D341Med (cell line): ENCODE measurements around the gene SPACDR.
A peak's percentile ranks its signal among the peaks of the same experiment; 100 is the strongest.
"Not testable (repeated sequence)": the region's sequence is repeated elsewhere in the genome, so short reads cannot be mapped to it uniquely, and the experiment has no call there.

ENCODE experiments used
- DNase-seq: peaks from one replicate; pipeline ENCODE4 v3.0.0; 2012; ENCODE audit warnings: low spot score

SPACDR gene

DNA sequence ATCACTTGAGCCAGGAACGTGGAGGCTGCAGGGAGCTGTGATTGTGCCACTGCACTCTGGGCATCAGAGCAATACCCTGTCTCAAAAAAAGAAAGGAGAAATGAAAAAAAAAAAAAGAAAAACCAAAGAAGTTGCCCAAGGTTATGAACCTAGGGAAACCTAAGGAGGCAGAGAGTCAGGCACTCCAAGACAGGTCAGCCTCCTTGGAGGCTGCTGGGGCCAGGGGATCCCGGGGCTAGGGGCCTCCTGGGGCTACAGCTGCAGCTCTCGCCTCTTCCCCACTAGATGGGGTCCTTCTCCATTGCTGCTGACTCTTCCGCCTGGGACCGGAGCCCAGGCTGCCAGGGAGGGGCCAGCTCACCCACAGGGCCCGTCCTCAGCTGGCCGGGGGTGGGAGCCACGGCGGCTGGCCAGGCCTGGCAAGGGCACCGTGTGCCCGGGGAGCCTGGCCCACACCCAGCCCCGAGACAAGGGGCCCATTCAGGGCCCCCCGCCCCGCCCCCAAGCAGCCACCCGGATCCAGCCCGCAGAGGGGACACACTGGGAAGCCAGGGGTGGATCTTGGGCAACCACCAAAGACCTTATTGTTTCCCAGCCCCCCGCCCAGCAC, 1.7 kb upstream of the SPACDR start:
- peak; percentile 86 for DNase-seq

DNA sequence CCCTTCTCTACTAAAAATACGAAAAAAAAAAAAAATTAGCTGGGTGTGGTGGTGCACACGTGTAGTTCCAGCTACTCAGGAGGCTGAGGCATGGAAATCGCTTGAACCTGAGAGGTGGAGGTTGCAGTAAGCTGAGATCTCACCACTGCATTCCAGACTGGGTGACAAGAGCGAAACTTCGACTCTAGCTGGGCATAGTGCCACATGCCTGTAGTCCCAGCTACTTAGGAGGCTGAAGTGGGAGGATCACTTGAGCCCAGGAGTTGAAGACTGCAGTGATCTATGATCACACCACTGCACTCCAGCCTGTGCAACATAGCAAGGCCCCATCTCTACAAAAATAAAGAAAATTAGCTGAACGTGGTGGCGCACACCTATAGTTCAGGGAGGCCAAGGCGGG, 1.2 kb upstream of the SPACDR start:
- no peak for DNase-seq

DNA sequence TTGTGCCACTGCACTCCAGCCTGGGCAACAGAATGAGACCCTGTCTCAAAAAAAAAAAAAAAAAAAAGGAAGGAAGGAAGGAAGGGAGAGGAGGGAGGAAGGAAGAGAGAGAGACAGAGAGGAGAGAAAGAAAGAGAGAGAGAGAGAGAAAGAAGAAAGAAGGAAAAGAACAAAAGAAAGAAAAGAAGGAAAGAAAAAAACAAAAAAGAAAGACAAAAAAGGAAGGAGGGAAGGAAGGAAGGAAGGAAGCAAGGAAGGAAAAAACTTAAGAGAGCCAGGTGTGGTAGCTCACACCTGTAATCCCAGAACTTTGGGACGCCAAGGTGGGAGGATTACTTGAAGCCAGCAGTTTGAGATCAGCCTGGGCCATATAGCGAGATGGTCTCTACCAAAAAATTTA, 731 bp upstream of the SPACDR start:
- no peak for DNase-seq

DNA sequence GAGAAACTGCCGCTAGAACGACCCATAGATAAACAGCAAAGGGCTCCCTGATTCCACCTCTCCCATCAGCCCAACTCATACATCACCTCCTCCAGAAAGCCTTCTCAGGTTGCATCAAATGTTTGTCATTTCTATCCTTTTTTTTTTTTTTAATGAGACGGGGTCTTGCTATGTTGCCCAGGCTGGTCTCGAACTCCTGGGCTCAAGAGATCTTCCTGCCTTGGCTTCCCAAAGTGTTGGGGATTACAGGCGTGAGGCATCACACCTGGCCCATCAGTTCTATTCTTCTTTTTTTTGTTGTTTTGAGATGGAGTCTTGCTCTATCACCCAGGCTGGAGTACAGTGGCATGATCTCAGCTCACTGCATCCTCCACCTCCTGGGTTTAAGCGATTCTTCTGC, 7.0 kb downstream of the SPACDR start:
- no peak for DNase-seq

DNA sequence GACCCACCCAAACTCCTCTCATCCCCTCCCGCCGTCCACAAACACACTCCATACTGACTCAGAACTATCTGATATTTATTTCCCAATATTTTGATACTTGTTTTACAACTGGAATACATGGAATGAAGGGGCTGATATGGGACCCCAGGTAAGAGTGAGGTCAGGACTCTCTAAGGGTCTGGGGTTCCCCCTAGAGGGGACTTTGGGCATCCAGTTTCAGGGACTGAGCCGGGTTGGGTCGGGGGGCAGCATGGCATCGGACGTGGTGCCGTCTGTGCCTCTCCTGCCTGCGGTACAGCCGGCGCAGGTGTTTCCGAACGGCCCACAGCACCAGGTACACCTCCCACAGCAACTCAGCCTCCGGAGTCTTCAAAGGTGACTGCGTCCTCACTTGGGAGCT, 7.5 kb downstream of the SPACDR start:
- no peak for DNase-seq

DNA sequence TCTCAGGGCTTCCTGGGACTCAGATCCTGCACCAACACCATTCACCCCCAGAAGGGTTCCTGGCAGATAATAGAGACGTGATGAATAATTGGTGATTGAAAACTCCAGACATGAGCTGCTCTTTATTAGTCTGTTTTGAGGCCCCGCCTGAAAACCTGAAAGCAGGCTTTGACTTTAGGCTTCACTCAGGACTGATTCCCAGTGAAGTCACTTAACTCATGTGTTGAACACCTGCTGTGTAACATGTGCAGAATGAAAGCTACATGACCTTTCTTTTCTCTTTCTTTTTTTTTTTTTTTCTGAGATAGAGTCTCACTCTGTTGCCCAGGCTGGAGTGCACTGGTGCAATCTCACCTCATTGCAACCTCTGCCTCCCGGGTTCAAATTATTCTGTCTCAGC, 8.9 kb downstream of the SPACDR start:
- DNase-seq = no peak

DNA sequence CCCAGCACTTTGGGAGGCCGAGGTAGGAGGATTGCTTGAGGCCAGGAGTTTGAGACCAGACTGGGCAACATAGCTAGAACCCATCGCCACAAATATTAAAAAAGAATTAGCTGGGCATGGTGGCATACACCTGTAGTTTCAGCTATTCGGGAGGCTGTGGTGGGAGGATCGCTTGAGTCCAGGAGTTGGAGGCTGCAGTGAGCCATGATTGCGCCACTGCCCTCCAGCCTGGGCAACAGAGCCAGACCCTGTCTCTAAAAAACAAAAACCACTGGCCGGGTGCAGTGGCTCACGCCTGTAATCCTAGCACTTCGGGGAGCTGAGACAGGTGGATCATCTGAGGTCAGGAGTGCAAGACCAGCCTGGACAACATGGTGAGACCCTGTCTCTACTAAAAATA, 10.2 kb downstream of the SPACDR start:
- not testable (repeated sequence) for DNase-seq

DNA sequence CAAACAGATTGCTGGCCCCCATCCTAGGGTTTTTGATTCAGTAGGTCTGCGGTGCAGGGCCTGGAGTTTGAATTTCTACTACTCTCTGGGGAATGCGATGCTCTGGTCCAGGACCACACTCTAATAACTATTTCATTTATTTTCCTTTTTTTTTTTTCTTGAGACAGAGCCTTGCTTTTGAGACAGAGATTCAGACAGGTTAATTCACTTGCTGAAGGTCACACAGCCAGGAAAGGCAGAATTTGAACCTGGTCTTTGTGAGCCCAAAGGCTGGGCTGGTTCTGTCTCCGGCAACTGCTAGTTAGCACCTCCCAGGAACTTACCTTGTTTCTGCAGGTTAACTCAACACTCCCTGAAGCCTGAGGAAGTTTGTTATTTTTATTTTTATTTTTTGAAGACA, 11.5 kb downstream of the SPACDR start:
- no peak for DNase-seq

DNA sequence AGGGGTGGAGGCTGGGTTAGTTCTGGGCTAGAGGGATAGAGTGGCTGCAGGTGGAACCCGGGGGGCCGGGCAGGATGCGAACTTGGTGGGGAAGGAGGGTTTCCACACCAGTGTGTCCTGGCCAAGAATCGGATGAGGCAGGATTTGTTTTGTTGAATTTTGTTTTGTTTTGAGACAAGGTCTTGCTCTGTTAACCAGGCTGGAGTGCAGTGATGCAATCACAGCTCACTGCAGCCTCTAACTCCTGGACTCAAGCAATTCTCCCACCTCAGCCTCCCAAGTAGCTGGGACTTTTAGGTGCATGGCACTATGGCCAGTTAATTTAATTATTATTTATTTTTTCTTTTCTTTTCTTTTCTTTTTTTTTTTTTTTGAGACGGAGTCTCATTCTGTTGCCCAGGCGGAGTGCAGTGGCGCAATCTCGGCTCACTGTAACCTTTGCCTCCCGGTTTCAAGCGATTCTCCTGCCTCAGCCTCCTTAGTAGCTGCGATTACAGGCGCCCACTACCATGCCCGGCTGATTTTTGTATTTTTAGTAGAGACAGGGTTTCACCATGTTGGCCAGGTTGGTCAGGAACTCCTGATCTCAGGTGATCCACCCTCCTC, 14.8 kb downstream of the SPACDR start:
- DNase-seq = no peak

DNA sequence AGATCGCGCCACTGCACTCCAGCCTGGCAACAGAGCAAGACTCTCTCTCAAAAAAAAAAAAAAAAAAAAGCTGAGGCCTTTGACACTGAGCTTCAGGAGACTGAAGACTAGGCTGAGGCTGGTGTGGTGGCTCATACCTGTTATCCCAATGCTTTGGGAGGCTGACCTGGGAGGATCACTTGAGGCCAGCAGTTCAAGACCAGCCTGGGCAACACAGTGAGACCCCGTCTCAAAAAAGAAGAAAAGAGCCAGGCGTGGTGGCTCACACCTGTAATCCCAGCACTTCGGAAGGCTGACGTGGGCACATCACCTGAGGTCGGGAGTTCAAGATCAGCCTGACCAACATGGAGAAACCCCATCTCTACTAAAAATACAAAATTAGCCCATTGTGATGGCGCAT, 16.7 kb downstream of the SPACDR start:
- not testable (repeated sequence) for DNase-seq

DNA sequence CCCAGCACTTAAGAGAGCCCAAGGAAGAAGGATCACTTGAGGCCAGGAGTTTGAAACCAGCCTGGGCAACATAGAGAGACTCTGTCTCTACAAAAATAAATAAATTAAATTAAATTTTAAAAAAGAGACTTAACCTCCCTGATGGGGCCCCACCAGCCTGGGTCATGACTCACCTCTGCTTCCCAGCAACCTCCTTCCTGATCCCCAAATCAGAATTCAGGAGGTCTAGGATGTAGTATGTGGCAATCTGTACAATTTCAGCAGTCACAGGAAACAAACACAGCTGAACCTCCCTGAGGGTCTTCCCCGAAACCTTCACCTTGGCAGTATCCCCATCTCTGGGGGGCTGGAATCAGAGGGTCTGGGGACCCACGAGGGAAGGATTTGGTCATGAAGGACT, 18.0 kb downstream of the SPACDR start:
- no peak for DNase-seq

DNA sequence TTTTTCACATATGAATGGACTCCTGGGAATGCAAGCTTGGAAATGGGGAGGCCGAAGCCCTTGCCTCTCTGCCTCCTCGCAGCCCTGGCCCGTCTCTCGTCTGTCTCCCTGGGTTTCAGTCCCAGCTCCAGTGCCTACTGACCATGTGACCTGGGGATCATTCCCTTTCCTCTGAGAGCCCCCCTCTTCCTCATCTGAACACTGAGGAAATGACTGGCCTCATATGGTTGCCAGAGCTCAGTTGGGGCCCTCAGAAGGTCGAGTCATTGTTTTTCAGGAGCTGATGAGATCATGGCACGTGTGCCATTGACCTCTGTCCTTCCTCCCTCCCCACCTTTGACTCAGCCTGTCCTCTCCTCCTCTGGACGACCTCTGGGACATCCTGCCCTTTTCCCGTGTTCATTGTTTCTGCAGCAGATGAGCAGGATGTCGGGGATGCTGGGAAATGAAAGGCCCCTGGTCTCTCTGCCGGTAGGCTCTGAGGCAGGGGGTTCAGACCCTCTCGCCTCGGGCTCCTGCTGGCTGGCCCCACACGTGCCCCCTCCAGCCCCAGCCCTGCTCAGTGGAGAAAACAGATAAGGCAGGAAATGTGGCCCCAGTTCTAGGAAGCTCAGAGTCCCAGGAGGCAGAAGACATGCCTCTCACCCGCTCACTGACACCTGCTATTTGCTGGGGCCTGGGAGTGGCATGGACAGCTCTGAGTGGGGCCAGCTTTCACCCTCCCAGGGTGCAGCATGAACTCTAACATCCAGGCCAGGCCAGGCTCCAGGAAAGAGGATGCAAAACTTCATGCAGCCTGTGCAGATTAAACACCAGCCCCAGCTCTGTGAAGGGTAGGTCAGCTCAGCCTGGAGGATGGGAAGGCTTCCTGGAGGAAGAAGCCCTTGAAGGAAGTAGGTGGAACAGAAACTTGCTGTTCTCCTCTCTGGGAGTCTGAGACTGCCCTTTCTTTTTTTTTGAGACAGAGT, 19.5 kb downstream of the SPACDR start:
- DNase-seq = no peak

DNA sequence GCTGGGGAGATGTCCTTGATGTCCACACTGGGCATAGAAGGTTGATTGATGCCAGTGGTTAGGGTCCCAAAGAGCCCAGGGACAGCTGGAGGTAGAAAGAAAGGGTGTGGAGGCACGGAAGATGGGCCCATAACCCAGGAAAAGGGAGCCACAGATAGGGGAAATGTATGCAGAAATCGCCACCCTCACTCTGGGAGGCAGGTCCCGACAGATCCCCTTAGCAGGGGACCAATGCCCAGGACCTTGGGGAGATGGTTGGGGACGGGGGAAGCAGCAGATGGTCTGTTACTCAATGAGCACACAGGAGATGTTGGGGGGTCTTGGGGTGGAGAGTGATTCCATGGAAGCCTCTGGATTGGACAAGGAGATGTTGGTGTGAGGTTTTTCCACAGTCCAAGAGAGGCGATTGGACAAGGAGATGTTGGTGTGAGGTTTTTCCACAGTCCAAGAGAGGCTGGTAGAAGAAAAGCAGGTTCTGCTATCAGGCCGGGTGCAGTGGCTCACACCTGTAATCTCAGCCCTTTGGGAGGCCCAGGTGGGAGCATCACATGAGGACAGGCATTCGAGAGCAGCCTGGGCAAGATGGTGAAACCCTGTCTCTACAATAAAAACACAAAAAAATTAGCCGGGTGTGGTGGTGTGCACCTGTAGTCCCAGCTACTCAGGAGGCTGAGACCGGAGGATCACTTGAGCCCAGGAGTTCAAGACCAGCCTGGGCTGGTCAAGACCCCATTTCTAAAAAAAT, 20.8 kb downstream of the SPACDR start:
- DNase-seq = no peak

DNA sequence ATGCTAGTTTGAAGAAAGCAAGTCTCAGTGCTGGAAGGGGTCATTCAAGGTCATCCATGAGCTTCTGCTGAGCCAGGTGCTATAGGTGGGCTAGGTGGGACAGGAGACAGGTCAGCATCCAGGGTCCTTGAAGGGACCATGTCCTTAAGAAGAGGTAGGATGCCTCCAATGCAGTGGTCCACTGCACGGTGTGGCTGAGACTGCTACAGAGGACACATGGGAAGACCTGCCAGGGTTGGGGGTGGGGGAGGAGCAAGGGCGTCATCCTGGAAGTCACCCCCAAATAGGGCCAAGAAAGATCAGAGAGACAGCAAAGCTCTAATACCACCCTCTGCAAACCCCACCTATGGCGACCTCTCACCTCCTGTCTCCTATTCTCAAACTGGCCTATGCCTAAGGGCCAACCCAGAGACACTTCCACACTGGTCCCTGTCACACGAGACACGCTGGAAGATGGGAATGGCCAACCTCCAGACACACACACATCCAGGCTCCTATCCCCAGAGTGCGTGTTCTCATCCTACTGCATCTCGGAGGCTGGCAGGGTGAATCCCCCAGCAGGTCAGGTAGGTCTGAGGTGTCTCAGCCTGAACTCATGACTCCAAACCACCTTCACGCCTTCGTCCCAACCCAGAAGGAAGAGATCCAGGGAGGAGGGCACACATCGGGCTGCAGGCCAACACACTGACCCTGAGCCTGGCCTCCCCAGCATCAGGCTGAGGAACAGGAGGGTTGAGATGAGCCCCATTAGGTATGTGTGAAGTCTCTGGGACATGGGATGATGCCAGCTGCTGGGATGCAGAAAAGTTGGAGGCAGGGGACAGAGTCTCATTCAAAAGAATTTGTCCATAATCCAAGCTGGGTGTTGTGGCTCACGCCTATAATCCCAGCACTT, 22.2 kb downstream of the SPACDR start:
- DNase-seq = no peak

DNA sequence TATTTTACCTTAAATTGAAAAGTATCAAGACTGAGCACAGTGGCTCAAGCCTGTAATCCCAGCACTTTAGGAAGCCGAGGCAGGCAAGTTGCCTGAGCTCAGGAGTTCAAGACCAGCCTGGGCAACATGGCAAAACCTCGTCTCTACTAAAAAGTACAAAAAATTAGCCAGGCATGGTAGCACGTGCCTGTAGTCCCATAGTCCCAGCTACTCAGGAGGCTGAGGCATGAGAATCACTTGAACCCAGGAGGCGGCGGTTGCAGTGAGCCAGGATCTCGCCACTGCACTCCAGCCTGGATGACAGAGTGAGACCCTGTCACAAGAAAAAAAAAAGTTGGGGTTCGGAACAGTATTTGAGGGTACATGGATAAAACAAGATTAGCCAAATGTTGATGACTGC, 24.8 kb downstream of the SPACDR start:
- not testable (repeated sequence) for DNase-seq

DNA sequence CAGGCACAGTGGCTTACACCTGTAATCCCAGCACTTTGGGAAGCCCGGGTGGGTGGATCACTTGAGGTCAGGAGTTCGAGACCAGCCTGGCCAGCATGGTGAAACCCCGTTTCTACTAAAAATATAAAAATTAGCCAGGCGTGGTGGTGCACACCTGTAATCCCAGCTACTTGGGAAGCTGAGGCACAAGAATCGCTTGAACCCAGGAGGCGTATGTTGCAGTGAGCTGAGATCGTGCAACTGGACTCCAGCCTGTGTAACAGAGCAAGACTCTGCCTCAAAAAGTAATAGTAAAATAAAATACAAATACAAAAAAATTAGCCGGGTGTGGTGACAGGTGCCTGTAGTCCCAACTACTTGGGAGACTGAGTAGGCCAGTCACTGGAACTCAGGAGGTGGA, 25.3 kb downstream of the SPACDR start:
- DNase-seq = not testable (repeated sequence)

DNA sequence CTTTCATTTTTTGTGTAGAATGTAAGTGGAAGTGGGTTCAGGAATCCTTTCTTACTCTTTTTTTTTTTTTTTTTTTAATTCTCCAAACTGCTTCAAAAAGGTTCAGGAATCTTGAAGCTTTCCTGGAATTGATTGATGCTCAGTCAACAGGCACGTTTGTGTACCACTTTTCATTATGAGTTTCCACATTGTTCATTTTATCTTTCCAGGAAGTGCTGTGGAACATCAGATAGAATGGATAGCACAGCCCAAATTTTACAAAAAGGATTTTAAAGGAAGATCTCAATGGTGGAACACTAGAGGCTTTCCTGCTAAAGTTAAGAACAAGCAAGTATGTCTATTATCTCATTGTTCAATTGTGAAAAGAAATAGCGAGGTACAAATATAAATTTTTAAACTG, 25.9 kb downstream of the SPACDR start:
- DNase-seq = no peak

DNA sequence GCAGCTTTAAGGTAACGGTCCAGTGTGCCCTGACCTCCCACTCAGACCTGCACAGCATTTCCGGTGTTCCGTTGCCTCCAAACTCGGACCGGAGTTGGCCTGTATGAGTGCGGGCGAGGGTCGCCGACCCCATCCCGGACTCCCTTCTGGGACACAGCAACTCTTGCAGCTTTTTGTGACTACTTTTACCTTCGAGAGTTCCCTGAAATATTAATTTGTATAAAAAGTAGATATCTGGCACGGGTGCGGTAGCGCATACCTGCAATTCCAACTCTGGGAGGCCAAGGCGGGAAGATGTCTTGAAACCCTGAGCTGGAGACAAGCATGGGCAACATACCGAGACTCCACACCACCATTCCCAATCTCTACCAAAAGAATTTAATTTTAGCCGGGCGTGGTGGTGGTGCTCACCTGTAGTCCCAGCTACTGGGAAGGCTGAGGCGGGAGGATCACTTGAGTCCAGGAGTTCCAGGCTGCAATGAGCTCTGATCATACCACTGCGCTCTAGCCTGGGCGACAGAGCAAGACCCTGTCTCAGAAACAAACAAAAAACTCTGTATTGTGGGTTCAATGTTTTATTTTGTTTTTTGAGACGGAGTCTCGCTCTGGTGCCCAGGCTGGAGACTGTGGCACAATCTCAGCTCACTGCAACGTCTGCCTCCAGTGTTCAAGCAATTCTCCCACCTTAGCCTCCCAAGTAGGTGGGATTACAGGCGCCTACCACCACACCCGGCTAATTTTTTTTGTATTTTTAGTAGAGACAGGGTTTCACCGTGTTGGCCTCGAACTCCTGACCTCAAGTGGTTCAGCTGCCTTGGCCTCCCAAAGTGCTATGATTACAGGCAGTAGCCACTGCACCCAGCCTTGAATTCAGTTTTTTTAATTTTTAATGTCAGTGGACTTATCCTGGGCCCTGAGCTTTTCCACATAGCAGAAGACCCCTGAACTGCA, 26.6 kb downstream of the SPACDR start:
- no peak for DNase-seq

DNA sequence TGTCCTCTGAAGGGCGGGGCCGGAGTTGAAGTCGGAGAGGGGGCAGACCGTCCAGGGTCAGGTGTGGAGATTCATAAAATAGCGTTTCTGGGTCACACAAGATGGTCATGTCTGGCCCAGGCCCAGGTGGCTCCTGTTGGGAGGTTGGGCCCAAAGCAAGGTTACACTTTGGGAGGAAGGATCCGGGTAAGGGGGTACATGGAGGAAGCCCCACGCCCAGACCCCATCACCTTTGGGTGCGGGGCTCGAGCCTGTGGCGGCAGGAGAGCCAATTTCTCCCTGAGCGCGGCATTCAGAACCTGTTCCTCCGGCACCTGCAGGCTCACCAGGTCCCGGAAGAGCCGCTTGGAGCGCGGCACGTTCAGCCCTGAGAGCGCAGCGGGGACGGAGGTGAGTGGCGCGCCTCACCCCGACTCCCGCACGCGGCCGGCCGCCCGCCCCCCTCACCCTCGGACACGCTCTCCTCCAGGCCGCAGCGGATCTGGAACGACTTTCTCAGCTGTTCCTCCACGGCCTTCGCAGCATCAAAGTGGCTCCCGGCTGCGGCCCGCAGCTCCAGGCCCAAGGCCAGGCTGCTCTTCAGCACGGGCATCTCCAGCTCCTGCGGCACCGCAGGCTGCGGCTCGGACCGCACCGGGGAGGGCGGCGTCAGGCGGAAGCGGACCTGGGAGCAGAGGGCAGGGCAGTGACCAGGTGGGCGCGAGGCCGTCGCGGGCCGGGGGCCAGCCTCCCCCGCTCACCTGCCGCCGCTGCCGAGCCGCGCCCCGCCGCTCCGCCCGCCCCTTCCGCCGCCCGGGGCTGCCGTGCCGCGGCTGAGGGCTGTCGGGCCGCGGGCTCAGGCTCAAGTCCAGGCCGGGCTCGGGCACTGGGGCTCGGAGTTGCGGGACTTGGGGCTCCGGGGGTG, 28.4 kb downstream of the SPACDR start:
- peak; percentile 69 for DNase-seq
